KMS-11 (cell line): Measurements from ENCODE around the gene CMAS.

Source experiments
- H2AFZ ChIP-seq: fragments of 200-600 bp; sonication (generic); 2 replicates; pipeline ENCODE4 v1.6.1; 2016; ENCODE audit warnings: antibody characterized with exemption, mixed run types, low read depth
- H3K27ac ChIP-seq: fragments of 200-600 bp; sonication (generic); 2 replicates; pipeline ENCODE4 v1.6.1; 2016; ENCODE audit warnings: mild to moderate bottlenecking, mixed run types
- H3K27me3 ChIP-seq: fragments of 200-600 bp; sonication (generic); 2 replicates; pipeline ENCODE4 v1.6.1; 2017; ENCODE audit warnings: mild to moderate bottlenecking, low read depth, mixed run types, moderate library complexity; ENCODE audit not compliant: insufficient read depth
- H3K36me3 ChIP-seq: fragments of 200-600 bp; sonication (generic); 2 replicates; pipeline ENCODE4 v1.6.1; 2017; ENCODE audit warnings: mild to moderate bottlenecking, mixed run types; ENCODE audit not compliant: insufficient read depth
- H3K4me1 ChIP-seq: fragments of 200-600 bp; sonication (generic); 2 replicates; pipeline ENCODE4 v1.6.1; 2016; ENCODE audit warnings: mild to moderate bottlenecking, low read depth, mixed run types; ENCODE audit not compliant: poor library complexity, severe bottlenecking
- H3K4me2 ChIP-seq: fragments of 200-600 bp; sonication (generic); 2 replicates; pipeline ENCODE4 v1.7.0; 2016; ENCODE audit warnings: mild to moderate bottlenecking, mixed run types
- H3K4me3 ChIP-seq: fragments of 200-600 bp; sonication (generic); IDR thresholded peaks from 2 replicates; pipeline ENCODE4 v1.6.1; 2017; ENCODE audit warnings: low read depth, low read length, mixed read lengths; ENCODE audit not compliant: insufficient read depth
- H3K79me2 ChIP-seq: fragments of 200-600 bp; sonication (generic); 2 replicates; pipeline ENCODE4 v1.6.1; 2016; ENCODE audit warnings: low read depth, mixed run types; ENCODE audit not compliant: insufficient read depth
- H3K9ac ChIP-seq: fragments of 200-600 bp; sonication (generic); 2 replicates; pipeline ENCODE4 v1.6.1; 2016; ENCODE audit warnings: mild to moderate bottlenecking, mixed run types
- H4K20me1 ChIP-seq: fragments of 200-600 bp; sonication (generic); 2 replicates; pipeline ENCODE4 v1.6.1; 2016; ENCODE audit warnings: mild to moderate bottlenecking, mixed run types; ENCODE audit not compliant: insufficient read depth
- CTCF ChIP-seq: fragments of 200-600 bp; sonication (generic); conservative IDR thresholded peaks from 2 replicates; pipeline ENCODE4 v1.6.1; 2017; ENCODE audit warnings: low read depth, mild to moderate bottlenecking, antibody characterized with exemption, low read length, moderate library complexity, mixed read lengths

Gene CMAS

DNA sequence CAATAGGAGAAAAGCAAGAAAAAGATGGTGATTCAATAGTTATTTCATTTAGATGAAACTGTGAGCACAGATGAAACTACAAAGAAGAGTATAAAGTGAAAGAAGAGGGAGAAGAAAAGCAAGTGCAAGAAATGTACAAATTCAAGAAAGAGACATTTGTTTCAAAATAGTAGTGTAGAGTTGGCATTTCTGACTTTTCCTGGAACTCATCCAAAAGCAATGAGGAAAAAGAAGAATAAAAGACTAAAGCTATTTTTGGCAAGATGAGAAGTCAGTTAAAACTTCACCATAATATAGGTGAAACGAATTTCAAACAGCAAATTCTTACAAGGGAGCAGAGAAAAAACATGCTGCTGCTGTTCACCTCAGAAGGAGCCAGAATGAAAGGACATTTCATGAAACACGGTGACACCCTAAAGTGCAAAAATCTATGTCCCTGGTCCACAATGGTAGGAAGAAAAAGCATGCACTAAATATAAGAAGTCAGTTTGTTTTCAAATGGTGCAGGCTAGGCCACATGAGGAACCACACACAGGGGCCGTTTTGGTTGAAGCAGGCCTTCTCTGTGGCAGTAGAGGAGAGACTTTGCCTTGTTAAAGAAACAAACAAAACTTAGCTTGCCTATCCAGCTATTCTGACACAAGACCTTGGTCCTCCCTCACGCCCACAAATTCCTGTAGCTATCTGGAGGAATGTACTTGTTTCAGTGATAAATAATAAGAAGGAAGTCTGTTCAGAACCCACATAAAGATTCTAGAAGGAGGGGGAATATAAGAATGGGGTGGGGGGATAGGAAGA, 11.1 kb upstream of the CMAS start:
- no peaks in the 10 kb centered on the region for H3K79me2 ChIP-seq
- H3K36me3 ChIP-seq = no peaks in the 10 kb centered on the region
- no peaks in the 10 kb centered on the region for H3K27me3 ChIP-seq
- no peak overlapping the region for H3K4me2 ChIP-seq
- no peak overlapping the region for H3K9ac ChIP-seq
- no peaks in the 10 kb centered on the region for H3K4me1 ChIP-seq
- no peak overlapping the region for H3K27ac ChIP-seq
- no peak overlapping the region for H3K4me3 ChIP-seq
- H4K20me1 ChIP-seq = no peaks in the 10 kb centered on the region
- TF ChIP-seq CTCF = no peak
- no peak overlapping the region for H2AFZ ChIP-seq

DNA sequence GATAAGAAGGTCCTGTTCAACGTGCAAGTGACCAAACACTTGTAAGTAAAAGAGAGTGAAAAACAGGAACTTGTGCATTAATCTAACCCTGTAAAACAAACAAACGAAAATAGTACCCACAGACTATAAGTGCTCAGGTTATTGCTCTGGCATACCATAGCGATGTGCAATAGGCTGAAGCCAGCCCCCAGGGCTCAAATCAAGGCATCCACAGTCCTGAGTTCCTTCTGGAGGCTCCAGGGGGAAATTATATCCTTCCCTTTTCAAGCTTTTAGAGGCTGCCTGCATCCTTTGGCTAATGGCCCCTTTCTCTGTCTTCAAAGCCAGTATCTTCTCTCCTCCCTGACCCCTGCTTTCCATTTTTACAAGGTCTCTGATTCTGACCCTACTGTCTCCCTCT, 8.1 kb upstream of the CMAS start:
- Histone ChIP-seq H3K79me2 (no peaks in the 10 kb centered on the region), H4K20me1 (no peaks in the 10 kb centered on the region), H3K4me1 (no peaks in the 10 kb centered on the region), H3K27me3 (no peaks in the 10 kb centered on the region), H3K4me2 (no peak overlapping the region), H3K27ac (no peak overlapping the region), H3K4me3 (no peak overlapping the region), H3K9ac (no peak overlapping the region), H2AFZ (no peak overlapping the region), H3K36me3 (no peaks in the 10 kb centered on the region)
- TF ChIP-seq CTCF = no peak

DNA sequence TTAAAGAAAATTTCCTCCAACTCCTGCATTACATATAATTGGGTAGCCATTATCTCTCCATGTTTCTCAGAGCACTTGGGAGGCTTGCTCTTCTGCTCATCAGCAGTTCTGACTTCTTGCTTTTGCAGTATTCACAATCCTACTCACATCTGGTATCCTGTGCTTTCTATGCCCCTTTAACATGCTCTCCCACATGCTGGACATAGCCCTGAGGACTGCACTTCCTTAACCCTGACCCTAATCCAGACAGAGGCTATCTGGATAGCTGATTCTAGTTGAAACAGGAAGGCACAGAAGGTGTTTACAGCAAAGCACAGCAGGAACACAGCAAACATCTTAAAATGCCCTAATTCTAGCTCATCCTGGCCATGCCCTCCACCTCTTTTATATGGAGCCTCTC, 7.3 kb upstream of the CMAS start:
- no peak overlapping the region for H3K9ac ChIP-seq

GRCh38 chr12:22039361-22039760, 6.7 kb upstream of the CMAS start:
- no peaks in the 10 kb centered on the region for H3K4me1 ChIP-seq
- no peak for TF ChIP-seq CTCF
- no peaks in the 10 kb centered on the region for H3K79me2 ChIP-seq
- H3K27ac ChIP-seq = no peak overlapping the region
- H4K20me1 ChIP-seq = no peaks in the 10 kb centered on the region
- H3K9ac ChIP-seq = no peak overlapping the region
- no peak overlapping the region for H3K4me3 ChIP-seq
- H2AFZ ChIP-seq = no peak overlapping the region
- H3K4me2 ChIP-seq = no peak overlapping the region
- H3K36me3 ChIP-seq = no peaks in the 10 kb centered on the region
- H3K27me3 ChIP-seq = no peaks in the 10 kb centered on the region

More for the DNA sequence above, 7.3 kb upstream of the CMAS start:
- Histone ChIP-seq H2AFZ (no peak overlapping the region), H3K4me1 (no peaks in the 10 kb centered on the region), H3K4me3 (no peak overlapping the region), H3K27me3 (no peaks in the 10 kb centered on the region), H3K4me2 (no peak overlapping the region), H3K36me3 (no peaks in the 10 kb centered on the region), H4K20me1 (no peaks in the 10 kb centered on the region), H3K79me2 (no peaks in the 10 kb centered on the region), H3K27ac (no peak overlapping the region)
- TF ChIP-seq CTCF = no peak
